Stimulated activated naive CD8-positive, alpha-beta T cell treated with anti-CD3 and anti-CD28 coated beads, Interleukin-15, Interleukin-2, amounts not matched to agents 100 ng/mL and 50 ng/mL, for 24 hours (primary cell): ENCODE results near the gene DNAAF5.

Experiments
- H3K27ac Mint-ChIP-seq: one replicate; pipeline ENCODE4 v1.8.0; 2021; ENCODE audit warnings: mild to moderate bottlenecking, mixed read lengths
- H3K27me3 Mint-ChIP-seq: one replicate; pipeline ENCODE4 v1.8.0; 2021; ENCODE audit warnings: mixed read lengths
- H3K36me3 Mint-ChIP-seq: one replicate; pipeline ENCODE4 v1.8.0; 2021; ENCODE audit warnings: low read depth, mixed read lengths
- H3K4me1 Mint-ChIP-seq: one replicate; pipeline ENCODE4 v1.8.0; 2021; ENCODE audit warnings: low read depth, mixed read lengths
- H3K4me3 Mint-ChIP-seq: one replicate; pipeline ENCODE4 v1.8.0; 2021; ENCODE audit warnings: mild to moderate bottlenecking, mixed read lengths
- H3K9me3 Mint-ChIP-seq: one replicate; pipeline ENCODE4 v1.8.0; 2021; ENCODE audit warnings: mixed read lengths

DNAAF5 gene

GRCh38 chr7:772392-772791, 45.9 kb downstream of the DNAAF5 start:
- Mint-ChIP-seq H3K36me3 (peaks cover 42% of the 10 kb centered on the region), H3K27ac (no peak overlapping the region), H3K27me3 (no peaks in the 10 kb centered on the region), H3K4me3 (no peak overlapping the region), H3K9me3 (no peaks in the 10 kb centered on the region), H3K4me1 (no peaks in the 10 kb centered on the region)

- H3K27me3 Mint-ChIP-seq: no peaks in the 10 kb centered on the region
- H3K4me1 Mint-ChIP-seq: no peaks in the 10 kb centered on the region
- no peak overlapping the region for H3K4me3 Mint-ChIP-seq
- H3K9me3 Mint-ChIP-seq: no peaks in the 10 kb centered on the region
- H3K36me3 Mint-ChIP-seq: peaks cover 41% of the 10 kb centered on the region
- H3K27ac Mint-ChIP-seq: no peak overlapping the region
These were observed 46.5 kb downstream of the DNAAF5 start for GRCh38 chr7:772861-773621.

GRCh38 chr7:773622-773915, 47.1 kb downstream of the DNAAF5 start:
- Mint-ChIP-seq H3K27ac (no peak overlapping the region), H3K9me3 (no peaks in the 10 kb centered on the region), H3K4me1 (no peaks in the 10 kb centered on the region), H3K4me3 (no peak overlapping the region), H3K36me3 (peaks cover 39% of the 10 kb centered on the region), H3K27me3 (no peaks in the 10 kb centered on the region)

GRCh38 chr7:774161-775109, 47.9 kb downstream of the DNAAF5 start:
- Mint-ChIP-seq H3K36me3 (peaks cover 41% of the 10 kb centered on the region), H3K27ac (no peak overlapping the region), H3K9me3 (no peaks in the 10 kb centered on the region), H3K27me3 (no peaks in the 10 kb centered on the region), H3K4me3 (no peak overlapping the region), H3K4me1 (no peaks in the 10 kb centered on the region)

- Mint-ChIP-seq H3K27ac (no peak overlapping the region), H3K9me3 (no peaks in the 10 kb centered on the region), H3K4me1 (no peaks in the 10 kb centered on the region), H3K27me3 (no peaks in the 10 kb centered on the region), H3K36me3 (peaks cover 54% of the 10 kb centered on the region), H3K4me3 (no peak overlapping the region)
These were observed 49.9 kb downstream of the DNAAF5 start for GRCh38 chr7:776381-776780.

GRCh38 chr7:776992-777727, 50.7 kb downstream of the DNAAF5 start:
- Mint-ChIP-seq H3K9me3 (no peaks in the 10 kb centered on the region), H3K36me3 (peaks cover 56% of the 10 kb centered on the region), H3K4me1 (no peaks in the 10 kb centered on the region), H3K4me3 (no peak overlapping the region), H3K27ac (no peak overlapping the region), H3K27me3 (no peaks in the 10 kb centered on the region)

- peaks cover 60% of the 10 kb centered on the region for H3K36me3 Mint-ChIP-seq
These were observed 51.2 kb downstream of the DNAAF5 start for GRCh38 chr7:777728-778078.

GRCh38 chr7:778271-778967, 51.9 kb downstream of the DNAAF5 start:
- H3K4me3 Mint-ChIP-seq: no peak overlapping the region
- peaks cover 64% of the 10 kb centered on the region for H3K36me3 Mint-ChIP-seq
- no peak overlapping the region for H3K27ac Mint-ChIP-seq
- H3K9me3 Mint-ChIP-seq: no peaks in the 10 kb centered on the region
- no peaks in the 10 kb centered on the region for H3K4me1 Mint-ChIP-seq
- no peaks in the 10 kb centered on the region for H3K27me3 Mint-ChIP-seq

More at GRCh38 chr7:777728-778078, 51.2 kb downstream of the DNAAF5 start:
- no peaks in the 10 kb centered on the region for H3K9me3 Mint-ChIP-seq
- no peak overlapping the region for H3K4me3 Mint-ChIP-seq
- H3K27me3 Mint-ChIP-seq: no peaks in the 10 kb centered on the region
- no peak overlapping the region for H3K27ac Mint-ChIP-seq
- no peaks in the 10 kb centered on the region for H3K4me1 Mint-ChIP-seq

- Mint-ChIP-seq H3K9me3 (no peaks in the 10 kb centered on the region), H3K4me1 (no peaks in the 10 kb centered on the region), H3K27me3 (no peaks in the 10 kb centered on the region), H3K27ac (no peak overlapping the region), H3K4me3 (no peak overlapping the region), H3K36me3 (peaks cover 68% of the 10 kb centered on the region)
These were observed 52.5 kb downstream of the DNAAF5 start for GRCh38 chr7:778968-779451.

GRCh38 chr7:779480-779879, 53.0 kb downstream of the DNAAF5 start:
- Mint-ChIP-seq H3K4me1 (no peaks in the 10 kb centered on the region), H3K4me3 (no peak overlapping the region), H3K27me3 (no peaks in the 10 kb centered on the region), H3K27ac (no peak overlapping the region), H3K9me3 (no peaks in the 10 kb centered on the region), H3K36me3 (peaks cover 72% of the 10 kb centered on the region)

GRCh38 chr7:780081-780480, 53.6 kb downstream of the DNAAF5 start:
- Mint-ChIP-seq H3K36me3 (peaks cover 72% of the 10 kb centered on the region), H3K27me3 (no peaks in the 10 kb centered on the region), H3K4me1 (no peaks in the 10 kb centered on the region), H3K27ac (no peak overlapping the region), H3K4me3 (no peak overlapping the region), H3K9me3 (no peaks in the 10 kb centered on the region)

GRCh38 chr7:780516-780915, 54.0 kb downstream of the DNAAF5 start:
- no peak overlapping the region for H3K4me3 Mint-ChIP-seq
- H3K9me3 Mint-ChIP-seq: no peaks in the 10 kb centered on the region
- H3K27me3 Mint-ChIP-seq: no peaks in the 10 kb centered on the region
- H3K36me3 Mint-ChIP-seq: peaks cover 74% of the 10 kb centered on the region
- no peaks in the 10 kb centered on the region for H3K4me1 Mint-ChIP-seq
- no peak overlapping the region for H3K27ac Mint-ChIP-seq

- Mint-ChIP-seq H3K27ac (no peak overlapping the region), H3K36me3 (peaks cover 66% of the 10 kb centered on the region), H3K27me3 (no peaks in the 10 kb centered on the region), H3K4me1 (no peaks in the 10 kb centered on the region), H3K9me3 (no peaks in the 10 kb centered on the region), H3K4me3 (no peak overlapping the region)
These were observed 54.8 kb downstream of the DNAAF5 start for GRCh38 chr7:781186-781849.

GRCh38 chr7:781936-782529, 55.5 kb downstream of the DNAAF5 start:
- Mint-ChIP-seq H3K4me3 (no peak overlapping the region), H3K36me3 (peaks cover 65% of the 10 kb centered on the region)

More at GRCh38 chr7:781936-782529, 55.5 kb downstream of the DNAAF5 start:
- Mint-ChIP-seq H3K27me3 (no peaks in the 10 kb centered on the region), H3K9me3 (no peaks in the 10 kb centered on the region), H3K4me1 (no peaks in the 10 kb centered on the region), H3K27ac (no peak overlapping the region)
